ENCODE measurements around the gene LANCL3. TPM values are rescaled to one million over a fixed set of nuclear protein-coding genes. Genes with fewer than 3 reads are reported as not detected.

Gene LANCL3
- total RNA-seq, 2 experiments from 2014 or later = 0.18 to 0.21 TPM

- Mint-ChIP-seq H3K27me3 (no peaks in the 10 kb centered on the region), H3K9me3 (ENCODE audit: low read depth) (no peaks in the 10 kb centered on the region), H3K36me3 (ENCODE audit: low read depth) (no peaks in the 10 kb centered on the region), H3K4me1 (no peaks in the 10 kb centered on the region), H3K4me3 (peak within 1 kb of the TSS; percentile 46), H3K27ac (no peak within 1 kb of the TSS)
- ChIA-PET POLR2A (no interaction called here), CTCF (interaction anchor here (0.6 kb wide), 1 partner anchor 317 kb away, joined by 3 read pairs; no protein-coding TSS in a partner anchor)
- DNase-seq = peak; percentile 69
- intact Hi-C loops (cut with DNase I, micrococcal nuclease) = loop anchor here in 1 of 2 experiments (10.0 kb wide), 1 partner anchor 149 kb away; no protein-coding TSS in a partner anchor
- ATAC-seq = peak; percentile 79
These were observed 114.2 kb downstream of the LANCL3 start, which contains the start of gene XK for GRCh38 chrX:37685381-37686359. Gene XK, plus strand, starts transcription at chrX:37685791. Its CDS starts 171 bp downstream, at chrX:37685962.

- DNase-seq (no peak), ATAC-seq (no peak)
- no peaks in the 10 kb centered on the region for H3K9me3 Mint-ChIP-seq (ENCODE audit: low read depth)
- intact Hi-C loops (cut with DNase I, micrococcal nuclease) = loop anchor here in 1 of 2 experiments (10.0 kb wide), 1 partner anchor 148 kb away; no protein-coding TSS in a partner anchor
- H3K36me3 Mint-ChIP-seq (ENCODE audit: low read depth) = no peaks in the 10 kb centered on the region
- H3K4me3 Mint-ChIP-seq = peak overlapping the region; percentile 46
- CTCF ChIA-PET = no interaction called here
- no peaks in the 10 kb centered on the region for H3K27me3 Mint-ChIP-seq
- no peak overlapping the region for H3K27ac Mint-ChIP-seq
- POLR2A ChIA-PET = no interaction called here
- H3K4me1 Mint-ChIP-seq = no peaks in the 10 kb centered on the region
These were observed 115.0 kb downstream of the LANCL3 start for GRCh38 chrX:37686369-37686995.

- CTCF ChIA-PET = no interaction called here
These were observed 115.5 kb downstream of the LANCL3 start for GRCh38 chrX:37686996-37687395.

GRCh38 chrX:37690119-37690518 is 118.7 kb downstream of the LANCL3 start:
- intact Hi-C loops (cut with DNase I, micrococcal nuclease) = no loop called here
- Mint-ChIP-seq H3K9me3 (ENCODE audit: low read depth) (no peaks in the 10 kb centered on the region), H3K4me1 (no peaks in the 10 kb centered on the region), H3K27me3 (peaks cover 1% of the 10 kb centered on the region), H3K4me3 (no peak overlapping the region), H3K36me3 (ENCODE audit: low read depth) (peaks cover 2% of the 10 kb centered on the region), H3K27ac (no peak overlapping the region)
- no peak for ATAC-seq
- POLR2A ChIA-PET = no interaction called here
- CTCF ChIA-PET = no interaction called here
- no peak for DNase-seq

More at GRCh38 chrX:37686996-37687395, 115.5 kb downstream of the LANCL3 start:
- POLR2A ChIA-PET = no interaction called here
- Mint-ChIP-seq H3K4me1 (no peaks in the 10 kb centered on the region), H3K4me3 (no peak overlapping the region), H3K36me3 (ENCODE audit: low read depth) (no peaks in the 10 kb centered on the region), H3K27ac (no peak overlapping the region), H3K9me3 (ENCODE audit: low read depth) (no peaks in the 10 kb centered on the region), H3K27me3 (no peaks in the 10 kb centered on the region)
- intact Hi-C loops (cut with DNase I, micrococcal nuclease) = loop anchor here in 1 of 2 experiments (10.0 kb wide), 1 partner anchor 148 kb away; no protein-coding TSS in a partner anchor
- DNase-seq (no peak), ATAC-seq (no peak)

GRCh38 chrX:37692918-37693317 is 121.5 kb downstream of the LANCL3 start:
- ATAC-seq = no peak
- H3K9me3 Mint-ChIP-seq (ENCODE audit: low read depth) = no peaks in the 10 kb centered on the region
- ChIA-PET CTCF (no interaction called here), POLR2A (no interaction called here)
- no peak for DNase-seq
- intact Hi-C loops (cut with DNase I, micrococcal nuclease) = no loop called here
- peaks cover 1% of the 10 kb centered on the region for H3K27me3 Mint-ChIP-seq
- H3K27ac Mint-ChIP-seq = no peak overlapping the region
- peaks cover 2% of the 10 kb centered on the region for H3K36me3 Mint-ChIP-seq (ENCODE audit: low read depth)
- no peak overlapping the region for H3K4me3 Mint-ChIP-seq
- H3K4me1 Mint-ChIP-seq = no peaks in the 10 kb centered on the region

GRCh38 chrX:37697169-37697760 is 125.8 kb downstream of the LANCL3 start:
- no peak overlapping the region for H3K4me3 Mint-ChIP-seq
- H3K27me3 Mint-ChIP-seq = peaks cover 1% of the 10 kb centered on the region
- no peak overlapping the region for H3K27ac Mint-ChIP-seq
- ChIA-PET POLR2A (no interaction called here), CTCF (no interaction called here)
- peaks cover 2% of the 10 kb centered on the region for H3K36me3 Mint-ChIP-seq (ENCODE audit: low read depth)
- intact Hi-C loops (cut with DNase I, micrococcal nuclease) = no loop called here
- H3K4me1 Mint-ChIP-seq = no peaks in the 10 kb centered on the region
- no peak for DNase-seq
- H3K9me3 Mint-ChIP-seq (ENCODE audit: low read depth) = no peaks in the 10 kb centered on the region
- no peak for ATAC-seq

- DNase-seq (no peak), ATAC-seq (no peak)
- Mint-ChIP-seq H3K4me3 (no peak overlapping the region), H3K36me3 (ENCODE audit: low read depth) (no peaks in the 10 kb centered on the region), H3K4me1 (no peaks in the 10 kb centered on the region), H3K27ac (no peak overlapping the region), H3K27me3 (no peaks in the 10 kb centered on the region), H3K9me3 (ENCODE audit: low read depth) (no peaks in the 10 kb centered on the region)
- POLR2A ChIA-PET = no interaction called here
- intact Hi-C loops (cut with DNase I, micrococcal nuclease) = no loop called here
- CTCF ChIA-PET = no interaction called here
These were observed 130.1 kb downstream of the LANCL3 start for GRCh38 chrX:37701588-37701987.

- no peak overlapping the region for H3K4me3 Mint-ChIP-seq
- peaks cover 4% of the 10 kb centered on the region for H3K4me1 Mint-ChIP-seq
- H3K36me3 Mint-ChIP-seq (ENCODE audit: low read depth) = no peaks in the 10 kb centered on the region
- no peaks in the 10 kb centered on the region for H3K27me3 Mint-ChIP-seq
- ATAC-seq (no peak), DNase-seq (no peak)
- intact Hi-C loops (cut with DNase I, micrococcal nuclease) = no loop called here
- H3K9me3 Mint-ChIP-seq (ENCODE audit: low read depth) = no peaks in the 10 kb centered on the region
- ChIA-PET CTCF (interaction anchor here (0.6 to 0.7 kb wide), 2 partner anchors 43 to 220 kb away, joined by 3 to 5 read pairs; no protein-coding TSS in a partner anchor), POLR2A (no interaction called here)
- H3K27ac Mint-ChIP-seq = no peak overlapping the region
These were observed 140.5 kb downstream of the LANCL3 start for GRCh38 chrX:37711991-37712390.

- ATAC-seq = no peak
- intact Hi-C loops (cut with DNase I, micrococcal nuclease) = no loop called here
- POLR2A ChIA-PET = no interaction called here
These were observed 141.0 kb downstream of the LANCL3 start for GRCh38 chrX:37712458-37712857.

GRCh38 chrX:37714479-37714878 is 143.0 kb downstream of the LANCL3 start:
- POLR2A ChIA-PET = no interaction called here
- peaks cover 4% of the 10 kb centered on the region for H3K4me1 Mint-ChIP-seq
- H3K9me3 Mint-ChIP-seq (ENCODE audit: low read depth) = peaks cover 5% of the 10 kb centered on the region

More at GRCh38 chrX:37712458-37712857, 141.0 kb downstream of the LANCL3 start:
- H3K36me3 Mint-ChIP-seq (ENCODE audit: low read depth) = no peaks in the 10 kb centered on the region
- CTCF ChIA-PET = interaction anchor here (0.6 kb wide), 1 partner anchor 43 kb away, joined by 5 read pairs; no protein-coding TSS in a partner anchor
- no peaks in the 10 kb centered on the region for H3K9me3 Mint-ChIP-seq (ENCODE audit: low read depth)
- H3K4me1 Mint-ChIP-seq = peaks cover 4% of the 10 kb centered on the region
- no peak for DNase-seq
- H3K27ac Mint-ChIP-seq = no peak overlapping the region
- H3K27me3 Mint-ChIP-seq = no peaks in the 10 kb centered on the region
- H3K4me3 Mint-ChIP-seq = no peak overlapping the region

GRCh38 chrX:37716602-37717001 is 145.1 kb downstream of the LANCL3 start:
- Mint-ChIP-seq H3K36me3 (ENCODE audit: low read depth) (no peaks in the 10 kb centered on the region), H3K9me3 (ENCODE audit: low read depth) (peaks cover 5% of the 10 kb centered on the region), H3K27me3 (no peaks in the 10 kb centered on the region), H3K4me3 (no peak overlapping the region), H3K27ac (no peak overlapping the region), H3K4me1 (peaks cover 4% of the 10 kb centered on the region)
- DNase-seq (no peak), ATAC-seq (no peak)
- POLR2A ChIA-PET = no interaction called here
- CTCF ChIA-PET = no interaction called here
- intact Hi-C loops (cut with DNase I, micrococcal nuclease) = no loop called here

More at GRCh38 chrX:37714479-37714878, 143.0 kb downstream of the LANCL3 start:
- Mint-ChIP-seq H3K36me3 (ENCODE audit: low read depth) (no peaks in the 10 kb centered on the region), H3K4me3 (no peak overlapping the region), H3K27ac (no peak overlapping the region), H3K27me3 (no peaks in the 10 kb centered on the region)
- CTCF ChIA-PET = no interaction called here
- DNase-seq (no peak), ATAC-seq (no peak)
- intact Hi-C loops (cut with DNase I, micrococcal nuclease) = no loop called here

All from activated CD4-positive, alpha-beta T cell treated with anti-CD3 and anti-CD28 coated beads for 36 hours (primary cell).